GM12891 (cell line): Measurements from ENCODE around the gene SLC25A30.
"Not testable (repeated sequence)": the region's sequence is repeated elsewhere in the genome, so short reads cannot be mapped to it uniquely, and the experiment has no call there.

Experiments used
- POLR2A ChIP-seq: IDR thresholded peaks from 2 replicates; pipeline ENCODE4 v1.6.1; 2011; ENCODE audit warnings: low read depth, low read length, control low read depth
- POLR2AphosphoS5 ChIP-seq: IDR thresholded peaks from 2 replicates; pipeline ENCODE4 v1.6.1; 2011; ENCODE audit warnings: low read depth, low read length, control low read depth
- POU2F2 ChIP-seq: IDR thresholded peaks from 2 replicates; pipeline ENCODE4 v1.6.1; 2011; ENCODE audit warnings: low read depth, mild to moderate bottlenecking, control low read depth, low read length, moderate library complexity
- SPI1 ChIP-seq: IDR thresholded peaks from 2 replicates; pipeline ENCODE4 v1.6.1; 2011; ENCODE audit warnings: low read depth, low read length, control low read depth
- TAF1 ChIP-seq: IDR thresholded peaks from 2 replicates; pipeline ENCODE4 v1.6.1; 2011; ENCODE audit warnings: low read depth, low read length, control low read depth

DNA sequence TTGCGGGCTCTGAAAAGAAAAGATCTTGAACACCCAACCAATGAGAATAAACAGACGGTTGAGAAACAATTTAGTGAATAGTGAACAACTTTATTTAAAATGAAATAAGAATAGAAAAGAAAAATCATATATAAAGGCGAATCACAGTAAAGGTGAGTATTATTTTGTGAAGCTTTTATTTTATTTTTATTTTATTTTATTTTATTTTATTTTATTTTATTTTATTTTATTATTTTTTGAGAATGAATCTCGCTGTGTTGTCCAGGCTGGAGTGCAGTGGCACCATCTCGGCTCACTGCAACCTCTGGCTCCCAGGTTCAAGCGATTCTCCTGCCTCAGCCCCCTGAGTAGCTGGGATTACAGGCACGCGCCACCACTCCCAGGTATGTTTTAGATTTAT, 74.1 kb downstream of the SLC25A30 start:
- not testable (repeated sequence) for TF ChIP-seq POLR2A, POLR2AphosphoS5, POU2F2, TAF1, SPI1
